ENCODE results near the gene FADS6. TPM values are rescaled to one million over a fixed set of nuclear protein-coding genes. Genes with fewer than 3 reads are reported as not detected.

Gene FADS6
- total and polyA plus RNA-seq, 2 of the 13 experiments (the other 11 are each of a cell fraction or from before 2014, with no cell fraction given): 0.11 TPM

DNA sequence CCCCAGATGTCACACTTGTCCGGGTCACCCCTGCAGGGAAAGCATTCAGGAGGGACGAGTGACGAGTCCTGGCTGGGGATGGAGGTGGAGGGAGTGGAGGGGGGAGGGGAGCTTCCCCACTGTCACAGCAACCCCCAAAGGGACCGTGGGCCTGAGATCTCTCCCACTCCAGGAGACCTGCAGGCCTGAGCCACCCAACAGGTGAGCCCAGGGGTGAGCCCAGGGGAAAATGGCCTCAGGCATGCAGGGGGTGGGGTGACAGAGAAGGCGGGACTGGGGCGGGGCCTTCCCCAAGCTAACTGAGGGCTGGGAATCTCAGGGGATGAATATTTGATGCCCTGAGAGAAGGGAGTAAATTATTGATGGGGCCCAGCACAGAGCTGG lies 27.2 kb upstream of the FADS6 start:
- CTCF ChIA-PET (ENCODE audit: low intra/inter-chr PET ratio, low total read pairs): interaction anchor here (2.3 kb wide), 1 partner anchor 37 kb away, joined by 9 read pairs; no protein-coding TSS in a partner anchor
- TF ChIP-seq, protein P1, sequence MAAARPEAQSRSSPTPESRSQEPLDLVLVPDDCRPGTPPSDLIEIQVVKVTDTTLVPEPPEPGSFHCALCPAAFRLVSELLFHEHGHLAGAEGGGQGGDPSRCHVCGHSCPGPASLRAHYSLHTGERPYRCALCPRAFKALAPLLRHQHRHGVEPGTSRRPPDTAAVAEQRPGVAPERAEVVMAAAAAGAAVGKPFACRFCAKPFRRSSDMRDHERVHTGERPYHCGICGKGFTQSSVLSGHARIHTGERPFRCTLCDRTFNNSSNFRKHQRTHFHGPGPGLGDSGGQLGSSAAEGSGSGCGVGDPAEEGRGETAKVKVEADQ (CRISPR knock-in tag; IDR thresholded peaks at IDR 0.05; ENCODE audit: borderline replicate concordance): no peak
- TF ChIP-seq CCAR2 (optimal IDR thresholded peaks at IDR 0.05; ENCODE audit: low read depth, low read length) (no peak), ZNF550 (CRISPR knock-in tag; IDR thresholded peaks at IDR 0.05; ENCODE audit: borderline replicate concordance) (no peak), ZNF782 (CRISPR knock-in tag; IDR thresholded peaks at IDR 0.05; ENCODE audit: borderline replicate concordance) (no peak), RBAK (CRISPR knock-in tag; IDR thresholded peaks at IDR 0.05) (no peak), ZFYVE20 (CRISPR knock-in tag; IDR thresholded peaks at IDR 0.05; ENCODE audit: borderline replicate concordance, low read depth) (no peak), ZNF564 (CRISPR knock-in tag; IDR thresholded peaks at IDR 0.05) (no peak), GTF2F1 (IDR thresholded peaks at IDR 0.05; ENCODE audit: low read length) (no peak), IKZF1 (IDR thresholded peaks at IDR 0.05) (no peak), ZNF75D (CRISPR knock-in tag; IDR thresholded peaks at IDR 0.05; ENCODE audit: borderline replicate concordance) (no peak), TCF7 (IDR thresholded peaks at IDR 0.05; ENCODE audit: low read depth) (no peak)
- TF ChIP-seq, protein P2, sequence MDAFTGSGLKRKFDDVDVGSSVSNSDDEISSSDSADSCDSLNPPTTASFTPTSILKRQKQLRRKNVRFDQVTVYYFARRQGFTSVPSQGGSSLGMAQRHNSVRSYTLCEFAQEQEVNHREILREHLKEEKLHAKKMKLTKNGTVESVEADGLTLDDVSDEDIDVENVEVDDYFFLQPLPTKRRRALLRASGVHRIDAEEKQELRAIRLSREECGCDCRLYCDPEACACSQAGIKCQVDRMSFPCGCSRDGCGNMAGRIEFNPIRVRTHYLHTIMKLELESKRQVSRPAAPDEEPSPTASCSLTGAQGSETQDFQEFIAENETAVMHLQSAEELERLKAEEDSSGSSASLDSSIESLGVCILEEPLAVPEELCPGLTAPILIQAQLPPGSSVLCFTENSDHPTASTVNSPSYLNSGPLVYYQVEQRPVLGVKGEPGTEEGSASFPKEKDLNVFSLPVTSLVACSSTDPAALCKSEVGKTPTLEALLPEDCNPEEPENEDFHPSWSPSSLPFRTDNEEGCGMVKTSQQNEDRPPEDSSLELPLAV (CRISPR knock-in tag; conservative IDR thresholded peaks at IDR 0.05; ENCODE audit: low read depth): no peak
- TF ChIP-seq, protein P3, sequence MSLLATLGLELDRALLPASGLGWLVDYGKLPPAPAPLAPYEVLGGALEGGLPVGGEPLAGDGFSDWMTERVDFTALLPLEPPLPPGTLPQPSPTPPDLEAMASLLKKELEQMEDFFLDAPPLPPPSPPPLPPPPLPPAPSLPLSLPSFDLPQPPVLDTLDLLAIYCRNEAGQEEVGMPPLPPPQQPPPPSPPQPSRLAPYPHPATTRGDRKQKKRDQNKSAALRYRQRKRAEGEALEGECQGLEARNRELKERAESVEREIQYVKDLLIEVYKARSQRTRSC (CRISPR knock-in tag; IDR thresholded peaks at IDR 0.05; ENCODE audit: low read depth): no peak
- TF ChIP-seq, protein P4, sequence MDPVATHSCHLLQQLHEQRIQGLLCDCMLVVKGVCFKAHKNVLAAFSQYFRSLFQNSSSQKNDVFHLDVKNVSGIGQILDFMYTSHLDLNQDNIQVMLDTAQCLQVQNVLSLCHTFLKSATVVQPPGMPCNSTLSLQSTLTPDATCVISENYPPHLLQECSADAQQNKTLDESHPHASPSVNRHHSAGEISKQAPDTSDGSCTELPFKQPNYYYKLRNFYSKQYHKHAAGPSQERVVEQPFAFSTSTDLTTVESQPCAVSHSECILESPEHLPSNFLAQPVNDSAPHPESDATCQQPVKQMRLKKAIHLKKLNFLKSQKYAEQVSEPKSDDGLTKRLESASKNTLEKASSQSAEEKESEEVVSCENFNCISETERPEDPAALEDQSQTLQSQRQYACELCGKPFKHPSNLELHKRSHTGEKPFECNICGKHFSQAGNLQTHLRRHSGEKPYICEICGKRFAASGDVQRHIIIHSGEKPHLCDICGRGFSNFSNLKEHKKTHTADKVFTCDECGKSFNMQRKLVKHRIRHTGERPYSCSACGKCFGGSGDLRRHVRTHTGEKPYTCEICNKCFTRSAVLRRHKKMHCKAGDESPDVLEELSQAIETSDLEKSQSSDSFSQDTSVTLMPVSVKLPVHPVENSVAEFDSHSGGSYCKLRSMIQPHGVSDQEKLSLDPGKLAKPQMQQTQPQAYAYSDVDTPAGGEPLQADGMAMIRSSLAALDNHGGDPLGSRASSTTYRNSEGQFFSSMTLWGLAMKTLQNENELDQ (CRISPR knock-in tag; IDR thresholded peaks at IDR 0.05; ENCODE audit: borderline replicate concordance): no peak
- TF ChIP-seq, protein P5, sequence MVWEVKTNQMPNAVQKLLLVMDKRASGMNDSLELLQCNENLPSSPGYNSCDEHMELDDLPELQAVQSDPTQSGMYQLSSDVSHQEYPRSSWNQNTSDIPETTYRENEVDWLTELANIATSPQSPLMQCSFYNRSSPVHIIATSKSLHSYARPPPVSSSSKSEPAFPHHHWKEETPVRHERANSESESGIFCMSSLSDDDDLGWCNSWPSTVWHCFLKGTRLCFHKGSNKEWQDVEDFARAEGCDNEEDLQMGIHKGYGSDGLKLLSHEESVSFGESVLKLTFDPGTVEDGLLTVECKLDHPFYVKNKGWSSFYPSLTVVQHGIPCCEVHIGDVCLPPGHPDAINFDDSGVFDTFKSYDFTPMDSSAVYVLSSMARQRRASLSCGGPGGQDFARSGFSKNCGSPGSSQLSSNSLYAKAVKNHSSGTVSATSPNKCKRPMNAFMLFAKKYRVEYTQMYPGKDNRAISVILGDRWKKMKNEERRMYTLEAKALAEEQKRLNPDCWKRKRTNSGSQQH (CRISPR knock-in tag; IDR thresholded peaks at IDR 0.05; ENCODE audit: low read depth): no peak
- H2AFZ ChIP-seq (ENCODE audit: low read length): no peak overlapping the region
- no peak overlapping the region for H3K27ac ChIP-seq (ENCODE audit: extremely low read length, insufficient read depth, low read length)
- H3K4me2 ChIP-seq (ENCODE audit: low read depth, low read length): no peak overlapping the region
- POLR2A ChIA-PET: interaction anchor here (0.6 to 1.2 kb wide), 4 partner anchors 47 to 144 kb away, joined by 3 to 4 read pairs (median 4); partner anchors contain the start of genes FDXR and NAT9
- BruUV-seq (replicated peaks): no TSS peak
- WGBS (ENCODE audit: low lambda C conversion rate): 23% methylated on average over 6 of the region's 6 CpGs
- no peaks in the 10 kb centered on the region for H3K36me3 ChIP-seq (replicated peaks in 1 of 2; ENCODE audit: control insufficient read depth in 1 of 2, insufficient read depth in 2 of 2, low read length in 2 of 2)
- no peaks in the 10 kb centered on the region for H4K20me1 ChIP-seq (ENCODE audit: insufficient read depth, low read length)
- in situ Hi-C loops (cut with HindIII; ENCODE audit: extremely low pct_ligation_motif_present, low pct_unique_long_range_greater_than_20kb): loop anchor here (5.0 kb wide), 1 partner anchor 37 kb away; no protein-coding TSS in a partner anchor
- H3K4me3 ChIP-seq (replicated peaks in 1 of 3; ENCODE audit: insufficient read depth in 1 of 3, low read depth in 2 of 3, low read length in 3 of 3): no peak overlapping the region
- intact Hi-C loops (cut with micrococcal nuclease; ENCODE audit: unreplicated experiment): no loop called here
- no peaks in the 10 kb centered on the region for H3K79me2 ChIP-seq (ENCODE audit: insufficient read depth, low read length)
- ATAC-seq (no peak; the same call in 1 of the 3 replicates), FAIRE-seq (no peak), DNase-seq (ENCODE audit: low spot score) (no peak)
- no peak overlapping the region for H3K9ac ChIP-seq (ENCODE audit: insufficient read depth, low read depth, low read length)
- peaks cover 31% of the 10 kb centered on the region for H3K4me1 ChIP-seq (ENCODE audit: insufficient read depth, low read length)
- H3K9me3 ChIP-seq (ENCODE audit: low read length): no peaks in the 10 kb centered on the region
- peaks cover 23 to 74% of the 10 kb centered on the region in 2 experiments for H3K27me3 ChIP-seq (ENCODE audit: control insufficient read depth in 1 of 2, insufficient read depth in 2 of 2, low read length in 2 of 2)
